Smooth muscle cell (in vitro differentiated cells): ENCODE measurements around the gene RNF213. TPM values are rescaled to one million over a fixed set of nuclear protein-coding genes. Genes with fewer than 3 reads are reported as not detected.
A peak's percentile ranks its signal among the peaks of the same experiment; 100 is the strongest.

Source experiments
- DNase-seq: peaks from one replicate; lab custom pipeline; 2025; ENCODE audit not compliant: unreplicated experiment; lab: John Stamatoyannopoulos, UW
- H2AFZ ChIP-seq: fragments of 200-600 bp; sonication (generic); 2 replicates; pipeline ENCODE4 v1.6.0; 2016; ENCODE audit warnings: antibody characterized with exemption, low read depth, mild to moderate bottlenecking
- H3F3A ChIP-seq: fragments of 200-600 bp; sonication (generic); 2 replicates; pipeline ENCODE4 v1.6.0; 2017; ENCODE audit warnings: antibody characterized with exemption, low read depth
- H3K27ac ChIP-seq: fragments of 200-600 bp; sonication (generic); 2 replicates; pipeline ENCODE4 v1.5.1; 2016; ENCODE audit warnings: low read depth, mild to moderate bottlenecking
- H3K27me3 ChIP-seq: fragments of 200-600 bp; sonication (generic); 2 replicates; pipeline ENCODE4 v1.6.1; 2016; ENCODE audit warnings: low read depth, mild to moderate bottlenecking
- H3K36me3 ChIP-seq: fragments of 200-600 bp; sonication (generic); 2 replicates; pipeline ENCODE4 v1.5.1; 2016; ENCODE audit warnings: low read depth
- H3K4me1 ChIP-seq: fragments of 200-600 bp; sonication (generic); 2 replicates; pipeline ENCODE4 v1.5.1; 2016; ENCODE audit warnings: low read depth
- H3K4me2 ChIP-seq: fragments of 200-600 bp; sonication (generic); 2 replicates; pipeline ENCODE4 v1.6.0; 2016; ENCODE audit warnings: mild to moderate bottlenecking
- H3K4me3 ChIP-seq: fragments of 200-600 bp; sonication (generic); 2 replicates; pipeline ENCODE4 v1.5.1; 2016; ENCODE audit warnings: mild to moderate bottlenecking
- H3K79me2 ChIP-seq: fragments of 200-600 bp; sonication (generic); 2 replicates; pipeline ENCODE4 v1.6.0; 2016; ENCODE audit warnings: low read depth, mild to moderate bottlenecking
- H3K9ac ChIP-seq: fragments of 200-600 bp; sonication (generic); 2 replicates; pipeline ENCODE4 v1.6.0; 2016; ENCODE audit warnings: low read depth
- H3K9me3 ChIP-seq: fragments of 200-600 bp; sonication (generic); replicated peaks from 2 replicates; pipeline ENCODE4 v1.5.1; 2016; ENCODE audit warnings: low read depth
- H4K20me1 ChIP-seq: fragments of 200-600 bp; sonication (generic); 2 replicates; pipeline ENCODE4 v1.6.0; 2016; ENCODE audit warnings: low read depth
- CTCF ChIP-seq: fragments of 200-600 bp; sonication (generic); IDR thresholded peaks from 2 replicates; pipeline ENCODE4 v1.5.1; 2017; ENCODE audit warnings: borderline replicate concordance, mild to moderate bottlenecking, antibody characterized with exemption; ENCODE audit not compliant: insufficient read depth, poor library complexity, severe bottlenecking
- WGBS: methylation state at CpG from one replicate; pipeline ENCODE4 v1.1.7; 2016; ENCODE audit warnings: low lambda C conversion rate; 5-methylcytosine and 5-hydroxymethylcytosine counted together
- polyA plus RNA-seq: library from polyadenylated mRNA; unstranded; fragments of >200 nt; fragmentation: Nextera tagmentation; extraction: Ambion mirVana; gene quantifications from 2 replicates; pipeline ENCODE4 v1.2.1, GENCODE V29; 2016
- total RNA-seq: library from RNA; depleted of rRNA; stranded (reverse); fragments of >200 nt; gene quantifications from 2 replicates; pipeline ENCODE4 v1.2.3, GENCODE V29; 2014

The RNF213 gene
- total RNA-seq (41.9 and 43.0 TPM in 2 replicates), polyA plus RNA-seq (12.8 and 21.4 TPM in 2 replicates)

DNA sequence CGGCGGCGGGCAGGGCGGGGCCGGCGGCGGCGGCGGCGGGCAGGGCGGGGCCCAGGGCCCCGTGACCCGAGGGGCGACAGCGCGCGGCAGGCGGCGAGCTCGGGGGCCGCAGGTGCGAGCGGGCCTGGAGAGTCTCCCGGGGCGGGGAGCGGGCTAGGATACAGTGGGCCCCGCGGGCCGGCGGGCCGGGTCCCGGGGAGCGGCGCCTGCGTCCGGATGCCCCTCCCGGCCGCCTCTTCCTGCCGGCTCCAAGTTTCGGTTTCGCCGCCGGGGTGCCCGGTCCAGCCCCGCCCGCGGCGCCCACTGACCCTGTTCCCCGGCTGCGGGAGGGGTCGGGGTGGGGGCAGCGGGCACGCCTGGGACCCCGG is at the start of gene RNF213:
RNF213 (plus strand) TSS at position 62 of the 368 bp plus-strand sequence. CDS start 2,830 bp downstream, outside the sequence.
- Histone ChIP-seq H3F3A (peaks cover 12% of the 10 kb centered on the region), H3K4me1 (peaks cover 9% of the 10 kb centered on the region), H2AFZ (peak within 1 kb of the TSS; percentile 14), H3K27ac (peak within 1 kb of the TSS; percentile 68), H3K79me2 (no peaks in the 10 kb centered on the region), H3K4me3 (peak within 1 kb of the TSS; percentile 84), H3K36me3 (no peaks in the 10 kb centered on the region), H3K9me3 (no peaks in the 10 kb centered on the region), H4K20me1 (peaks cover 25% of the 10 kb centered on the region), H3K27me3 (no peaks in the 10 kb centered on the region), H3K4me2 (peak within 1 kb of the TSS; percentile 93), H3K9ac (peak within 1 kb of the TSS; percentile 64)
- peak; percentile 35 for DNase-seq
- no peak for TF ChIP-seq CTCF
- whole genome bisulfite sequencing = 1% methylated on average over 12 of the region's 54 CpGs

- Histone ChIP-seq H3K27ac (no peak overlapping the region), H2AFZ (no peak overlapping the region), H3K9ac (no peak overlapping the region), H3K9me3 (no peaks in the 10 kb centered on the region), H3K36me3 (no peaks in the 10 kb centered on the region), H3K27me3 (no peaks in the 10 kb centered on the region), H3K79me2 (no peaks in the 10 kb centered on the region), H3F3A (no peaks in the 10 kb centered on the region), H3K4me2 (no peak overlapping the region), H3K4me1 (no peaks in the 10 kb centered on the region), H4K20me1 (no peaks in the 10 kb centered on the region), H3K4me3 (no peak overlapping the region)
- DNase-seq = no peak
- no peak for TF ChIP-seq CTCF
- 98% methylated on average over 22 of the region's 22 CpGs for WGBS
These were observed 48.5 kb upstream of the RNF213 start for GRCh38 chr17:80212109-80212508.

DNA sequence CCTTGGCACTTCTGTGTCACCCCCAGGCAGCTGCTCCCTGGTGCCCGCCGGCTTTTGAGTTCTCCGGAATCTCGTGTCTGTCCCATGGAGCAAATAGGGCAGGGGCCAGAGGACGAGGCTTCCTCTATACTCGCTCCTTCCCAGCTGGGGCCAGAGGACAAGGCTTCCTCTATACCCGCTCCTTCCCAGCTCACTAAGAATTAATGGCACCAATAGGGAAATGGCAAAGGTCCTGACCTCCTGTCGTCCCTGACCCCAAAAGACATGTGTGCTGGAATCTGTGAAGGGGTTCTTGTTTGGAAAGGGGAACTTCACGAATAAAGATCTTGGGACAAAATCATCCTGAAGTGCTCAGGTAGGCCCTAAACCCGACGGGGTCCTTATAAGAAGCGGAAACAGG is 48.1 kb upstream of the RNF213 start:
- H3F3A ChIP-seq = no peaks in the 10 kb centered on the region
- H3K36me3 ChIP-seq = no peaks in the 10 kb centered on the region
- H3K4me2 ChIP-seq = no peak overlapping the region
- no peak overlapping the region for H3K27ac ChIP-seq
- H3K27me3 ChIP-seq = no peaks in the 10 kb centered on the region
- H3K9ac ChIP-seq = no peak overlapping the region
- H3K4me1 ChIP-seq = no peaks in the 10 kb centered on the region
- H2AFZ ChIP-seq = no peak overlapping the region
- 98% methylated on average over 12 of the region's 12 CpGs for WGBS
- no peak for TF ChIP-seq CTCF
- no peak for DNase-seq
- no peaks in the 10 kb centered on the region for H3K9me3 ChIP-seq
- no peaks in the 10 kb centered on the region for H3K79me2 ChIP-seq
- H3K4me3 ChIP-seq = no peak overlapping the region
- peaks cover 2% of the 10 kb centered on the region for H4K20me1 ChIP-seq

- no peak for DNase-seq
- no peak overlapping the region for H3K4me2 ChIP-seq
- WGBS = 98% methylated on average over 19 of the region's 19 CpGs
- no peaks in the 10 kb centered on the region for H3K4me1 ChIP-seq
- H4K20me1 ChIP-seq = peaks cover 8% of the 10 kb centered on the region
- no peak overlapping the region for H3K27ac ChIP-seq
- TF ChIP-seq CTCF = no peak
- no peak overlapping the region for H2AFZ ChIP-seq
- H3F3A ChIP-seq = no peaks in the 10 kb centered on the region
- H3K4me3 ChIP-seq = no peak overlapping the region
- H3K36me3 ChIP-seq = no peaks in the 10 kb centered on the region
- no peaks in the 10 kb centered on the region for H3K27me3 ChIP-seq
- peaks cover 3% of the 10 kb centered on the region for H3K79me2 ChIP-seq
- H3K9me3 ChIP-seq = no peaks in the 10 kb centered on the region
- no peak overlapping the region for H3K9ac ChIP-seq
These were observed 47.5 kb upstream of the RNF213 start for GRCh38 chr17:80212962-80213642.
